Brain microvascular endothelial cell (primary cell): ENCODE data around the gene ADGRV1.

Experiments
- DNase-seq: peaks from one replicate; pipeline ENCODE4 v3.0.0-alpha.2; 2020
- H3K27ac ChIP-seq: fragments of 250-450 bp; sonication (Bioruptor Pico); 2 replicates; pipeline ENCODE4 v1.5.1; 2020; ENCODE audit warnings: mild to moderate bottlenecking, moderate library complexity
- H3K27me3 ChIP-seq: fragments of 250-450 bp; sonication (Bioruptor Pico); replicated peaks from 2 replicates; pipeline ENCODE4 v1.5.1; 2020; ENCODE audit warnings: mild to moderate bottlenecking
- H3K36me3 ChIP-seq: fragments of 250-450 bp; sonication (Bioruptor Pico); replicated peaks from 2 replicates; pipeline ENCODE4 v1.5.1; 2020; ENCODE audit warnings: mild to moderate bottlenecking
- H3K4me3 ChIP-seq: 2 replicates; pipeline ENCODE4 v1.5.1; 2011; ENCODE audit warnings: low read depth, mild to moderate bottlenecking, control low read depth, low read length, moderate library complexity
- CTCF ChIP-seq: IDR thresholded peaks from 2 replicates; pipeline ENCODE4 v1.5.1; 2011; ENCODE audit warnings: low read depth, mild to moderate bottlenecking, moderate library complexity, low read length, control low read depth, inconsistent platforms; ENCODE audit errors: missing control alignments
- in situ Hi-C: cut with HindIII; loops from 2 replicates; pipeline ENCODE4 v1.10.0; 2017; ENCODE audit warnings: low sequenced_read_pairs, low pct_ligation_motif_present

The ADGRV1 gene

GRCh38 chr5:90852531-90852930 lies 293.9 kb downstream of the ADGRV1 start:
- in situ Hi-C loops: no loop called here
- no peak for DNase-seq
- Histone ChIP-seq H3K27me3 (no peaks in the 10 kb centered on the region), H3K4me3 (no peak overlapping the region), H3K36me3 (no peaks in the 10 kb centered on the region), H3K27ac (no peak overlapping the region)
- no peak for TF ChIP-seq CTCF

- Histone ChIP-seq H3K4me3 (no peak overlapping the region), H3K27ac (no peak overlapping the region), H3K27me3 (no peaks in the 10 kb centered on the region), H3K36me3 (no peaks in the 10 kb centered on the region)
- TF ChIP-seq CTCF: no peak
- in situ Hi-C loops: no loop called here
- no peak for DNase-seq
Observed at GRCh38 chr5:90853750-90854149, 295.2 kb downstream of the ADGRV1 start.

GRCh38 chr5:90854169-90854568 lies 295.6 kb downstream of the ADGRV1 start:
- TF ChIP-seq CTCF: no peak
- in situ Hi-C loops: no loop called here
- Histone ChIP-seq H3K27me3 (no peaks in the 10 kb centered on the region), H3K4me3 (no peak overlapping the region), H3K36me3 (no peaks in the 10 kb centered on the region), H3K27ac (no peak overlapping the region)
- DNase-seq: no peak

- no peaks in the 10 kb centered on the region for H3K27me3 ChIP-seq
- in situ Hi-C loops: no loop called here
- DNase-seq: no peak
- H3K4me3 ChIP-seq: no peak overlapping the region
- H3K36me3 ChIP-seq: no peaks in the 10 kb centered on the region
- no peak overlapping the region for H3K27ac ChIP-seq
- no peak for TF ChIP-seq CTCF
Observed at GRCh38 chr5:90855296-90856010, 296.9 kb downstream of the ADGRV1 start.

- no peak for DNase-seq
- TF ChIP-seq CTCF: peak; percentile 16
Observed at GRCh38 chr5:90861843-90862586, 303.4 kb downstream of the ADGRV1 start.

More at GRCh38 chr5:90861843-90862586, 303.4 kb downstream of the ADGRV1 start:
- Histone ChIP-seq H3K27me3 (no peaks in the 10 kb centered on the region), H3K36me3 (no peaks in the 10 kb centered on the region), H3K27ac (no peak overlapping the region), H3K4me3 (no peak overlapping the region)
- in situ Hi-C loops: no loop called here
